ENCODE results near the gene FAM83B. TPM values are rescaled to one million over a fixed set of nuclear protein-coding genes. Genes with fewer than 3 reads are reported as not detected.

Gene FAM83B
- total RNA-seq, 1 donor from 2014 or later: 40.3 TPM

GRCh38 chr6:54897462-54898189, 51.1 kb downstream of the FAM83B start:
- Histone ChIP-seq H3K36me3 (ENCODE audit: control insufficient read depth, insufficient read depth, low read length) (peaks cover 1% of the 10 kb centered on the region), H3K4me3 (ENCODE audit: low read depth, low read length) (no peak overlapping the region), H3K27me3 (ENCODE audit: control insufficient read depth, insufficient read depth, low read length) (no peaks in the 10 kb centered on the region)
- DNase-seq (ENCODE audit: low read depth): no peak
- no peak for FAIRE-seq
- TF ChIP-seq CTCF (IDR thresholded peaks at IDR 0.05; ENCODE audit: insufficient read depth, low read length, severe bottlenecking): no peak

GRCh38 chr6:54898767-54899166, 52.2 kb downstream of the FAM83B start:
- Histone ChIP-seq H3K27me3 (ENCODE audit: control insufficient read depth, insufficient read depth, low read length) (no peaks in the 10 kb centered on the region), H3K4me3 (ENCODE audit: low read depth, low read length) (no peak overlapping the region), H3K36me3 (ENCODE audit: control insufficient read depth, insufficient read depth, low read length) (peaks cover 1% of the 10 kb centered on the region)
- no peak for TF ChIP-seq CTCF (IDR thresholded peaks at IDR 0.05; ENCODE audit: insufficient read depth, low read length, severe bottlenecking)
- no peak for FAIRE-seq
- no peak for DNase-seq (ENCODE audit: low read depth)

- no peaks in the 10 kb centered on the region for H3K27me3 ChIP-seq (ENCODE audit: control insufficient read depth, insufficient read depth, low read length)
- peaks cover 1% of the 10 kb centered on the region for H3K36me3 ChIP-seq (ENCODE audit: control insufficient read depth, insufficient read depth, low read length)
- TF ChIP-seq CTCF (IDR thresholded peaks at IDR 0.05; ENCODE audit: insufficient read depth, low read length, severe bottlenecking): no peak
- DNase-seq (ENCODE audit: low read depth) (no peak), FAIRE-seq (no peak)
- no peak overlapping the region for H3K4me3 ChIP-seq (ENCODE audit: low read depth, low read length)
Measured at GRCh38 chr6:54899442-54899841, 52.9 kb downstream of the FAM83B start.

GRCh38 chr6:54899986-54900385, 53.4 kb downstream of the FAM83B start:
- Histone ChIP-seq H3K4me3 (ENCODE audit: low read depth, low read length) (no peak overlapping the region), H3K36me3 (ENCODE audit: control insufficient read depth, insufficient read depth, low read length) (peaks cover 1% of the 10 kb centered on the region), H3K27me3 (ENCODE audit: control insufficient read depth, insufficient read depth, low read length) (no peaks in the 10 kb centered on the region)
- TF ChIP-seq CTCF (IDR thresholded peaks at IDR 0.05; ENCODE audit: insufficient read depth, low read length, severe bottlenecking): no peak
- DNase-seq (ENCODE audit: low read depth): no peak
- FAIRE-seq: no peak

GRCh38 chr6:54900666-54901065, 54.1 kb downstream of the FAM83B start:
- FAIRE-seq (no peak), DNase-seq (ENCODE audit: low read depth) (no peak)
- no peak for TF ChIP-seq CTCF (IDR thresholded peaks at IDR 0.05; ENCODE audit: insufficient read depth, low read length, severe bottlenecking)
- Histone ChIP-seq H3K27me3 (ENCODE audit: control insufficient read depth, insufficient read depth, low read length) (no peaks in the 10 kb centered on the region), H3K36me3 (ENCODE audit: control insufficient read depth, insufficient read depth, low read length) (no peaks in the 10 kb centered on the region), H3K4me3 (ENCODE audit: low read depth, low read length) (no peak overlapping the region)

GRCh38 chr6:54903884-54904283, 57.3 kb downstream of the FAM83B start:
- Histone ChIP-seq H3K27me3 (ENCODE audit: control insufficient read depth, insufficient read depth, low read length) (no peaks in the 10 kb centered on the region), H3K36me3 (ENCODE audit: control insufficient read depth, insufficient read depth, low read length) (no peaks in the 10 kb centered on the region), H3K4me3 (ENCODE audit: low read depth, low read length) (no peak overlapping the region)
- FAIRE-seq (no peak), DNase-seq (ENCODE audit: low read depth) (peak; percentile 16)
- no peak for TF ChIP-seq CTCF (IDR thresholded peaks at IDR 0.05; ENCODE audit: insufficient read depth, low read length, severe bottlenecking)
